HCT116 (cell line): ENCODE results near the gene TBC1D8. TPM values are rescaled to one million over a fixed set of nuclear protein-coding genes. Genes with fewer than 3 reads are reported as not detected.

Experiments
- ATAC-seq: fragments of 200-7000 bp; cut with Tn5 transposase; 2 replicates; pipeline ENCODE4 v1.9.1; 2020; ENCODE audit warnings: mild to moderate bottlenecking, moderate library complexity
- BruUV-seq: library from RNA; stranded (reverse); fragments of 400-500 nt; replicated peaks from 2 replicates; lab custom pipeline; 2021; lab: Mats Ljungman, UMichigan
- CTCF ChIA-PET: fragments of 300-600 bp; sonication (Branson Sonifier 250); formaldehyde crosslinking; loops from one replicate; lab custom pipeline; 2021; ENCODE audit warnings: antibody characterized with exemption; lab: Charles Lee
- POLR2A ChIA-PET: fragments of 300-600, 350-600 bp; sonication (Branson Sonifier 250); formaldehyde crosslinking; loops from one replicate; lab custom pipeline; 2021; ENCODE audit warnings: antibody characterized with exemption; lab: Charles Lee
- RAD21 ChIA-PET, 2 experiments: fragments of 300-600 bp; sonication (Branson Sonifier 250); formaldehyde crosslinking; loops; one replicate each; lab custom pipeline; 2023; ENCODE audit warnings: low total read pairs in 2 of 2; ENCODE audit not compliant: uncharacterized antibody in 2 of 2, unreplicated experiment in 2 of 2, low non-redundant PET in 1 of 2; lab: Charles Lee
- DNase-seq: peaks from one replicate; pipeline ENCODE4 v3.0.0-alpha.2; 2010; ENCODE audit warnings: low read depth, low spot score
- H2AFZ ChIP-seq: fragments of 200-600 bp; shearing (Covaris generic), sonication (generic); 2 replicates; pipeline ENCODE4 v1.6.1; 2017; ENCODE audit warnings: low read depth, mixed run types, mixed read lengths, antibody characterized with exemption, low read length; ENCODE audit not compliant: poor library complexity, severe bottlenecking
- H3K27ac ChIP-seq: 2 replicates; pipeline ENCODE4 v1.5.1; 2012; ENCODE audit warnings: low read depth, low read length
- H3K27me3 ChIP-seq: fragments of 200-600 bp; sonication (generic); 2 replicates; pipeline ENCODE4 v1.6.1; 2016; ENCODE audit warnings: mixed run types, low read length, mixed read lengths; ENCODE audit not compliant: insufficient read depth
- H3K36me3 ChIP-seq, 2 experiments: fragments of 200-500 bp in 1 of 2; fragments of 200-600 bp in 1 of 2; sonication (Bioruptor generic) in 1 of 2; sonication (generic) in 1 of 2; 2 replicates each; pipeline versions ENCODE4 v1.5.1 to v1.6.1; 2014 to 2016; ENCODE audit warnings: low read length in 2 of 2, inconsistent platforms in 1 of 2, mixed read lengths in 1 of 2, mixed run types in 1 of 2; ENCODE audit not compliant: insufficient read depth in 2 of 2, control insufficient read depth in 1 of 2
- H3K4me1 ChIP-seq, 2 experiments: fragments of 200-600 bp in 1 of 2; sonication (generic) in 1 of 2; 2 replicates each; pipeline versions ENCODE4 v1.5.1 to v1.6.1; 2012 to 2017; ENCODE audit warnings: low read length in 2 of 2, inconsistent platforms in 1 of 2, mild to moderate bottlenecking in 1 of 2, mixed read lengths in 1 of 2, mixed run types in 1 of 2, moderate library complexity in 1 of 2; ENCODE audit not compliant: insufficient read depth in 2 of 2, control insufficient read depth in 1 of 2
- H3K4me2 ChIP-seq: fragments of 200-600 bp; sonication (generic); 2 replicates; pipeline ENCODE4 v1.6.1; 2017; ENCODE audit warnings: mixed run types, low read length, mixed read lengths
- H3K4me3 ChIP-seq, 2 experiments: fragments of 200-600 bp in 1 of 2; sonication (generic) in 1 of 2; replicated peaks in 1 of 2; 2 replicates each; pipeline ENCODE4 v1.5.1; 2011 to 2016; ENCODE audit warnings: low read length in 2 of 2, control low read depth in 1 of 2, low read depth in 1 of 2, mild to moderate bottlenecking in 1 of 2, mixed read lengths in 1 of 2, mixed run types in 1 of 2
- H3K79me2 ChIP-seq: fragments of 200-600 bp; sonication (generic); 2 replicates; pipeline ENCODE4 v1.6.1; 2017; ENCODE audit warnings: mild to moderate bottlenecking, mixed run types, low read length, moderate library complexity, mixed read lengths; ENCODE audit not compliant: insufficient read depth
- H3K9ac ChIP-seq: fragments of 200-600 bp; sonication (generic); 2 replicates; pipeline ENCODE4 v1.6.1; 2016; ENCODE audit warnings: low read length, mixed read lengths
- H3K9me2 ChIP-seq: fragments of 200-600 bp; sonication (generic), shearing (Covaris generic); 2 replicates; pipeline ENCODE4 v1.6.1; 2017; ENCODE audit warnings: mixed run types, mild to moderate bottlenecking, moderate library complexity; ENCODE audit not compliant: insufficient read depth
- H3K9me3 ChIP-seq, 2 experiments: fragments of 200-500 bp in 1 of 2; fragments of 200-600 bp in 1 of 2; sonication (Bioruptor generic) in 1 of 2; sonication (generic) in 1 of 2; 2 replicates each; pipeline ENCODE4 v1.6.1; 2014 to 2017; ENCODE audit warnings: low read length in 2 of 2, mixed read lengths in 2 of 2, inconsistent platforms in 1 of 2, low read depth in 1 of 2, mild to moderate bottlenecking in 1 of 2, mixed run types in 1 of 2, moderate library complexity in 1 of 2; ENCODE audit not compliant: control insufficient read depth in 1 of 2, insufficient read depth in 1 of 2
- H4K20me1 ChIP-seq: fragments of 200-600 bp; sonication (generic), shearing (Covaris generic); 2 replicates; pipeline ENCODE4 v1.6.1; 2017; ENCODE audit warnings: mixed run types, mild to moderate bottlenecking, moderate library complexity; ENCODE audit not compliant: insufficient read depth
- CBX3 ChIP-seq: IDR thresholded peaks from 2 replicates; pipeline ENCODE4 v1.6.1; 2012; ENCODE audit warnings: low read depth
- CTCF ChIP-seq, 3 experiments: fragments of 200-600 bp in 1 of 3; sonication (generic) in 1 of 3; IDR thresholded peaks in 2 of 3; conservative IDR thresholded peaks in 1 of 3; 2 replicates each; pipeline ENCODE4 v1.5.1; 2012 to 2017; ENCODE audit warnings: low read depth in 2 of 3, low read length in 2 of 3, antibody characterized with exemption in 1 of 3, borderline replicate concordance in 1 of 3, control low read depth in 1 of 3, mild to moderate bottlenecking in 1 of 3, mixed read lengths in 1 of 3, mixed run types in 1 of 3, moderate library complexity in 1 of 3; ENCODE audit not compliant: insufficient read depth in 1 of 3
- EZH2phosphoT487 ChIP-seq: fragments of 200-600 bp; IDR thresholded peaks from 2 replicates; pipeline ENCODE4 v1.6.1; 2018; ENCODE audit warnings: antibody characterized with exemption, borderline replicate concordance
- JUND ChIP-seq: IDR thresholded peaks from 2 replicates; pipeline ENCODE4 v1.6.1; 2012
- SIN3A ChIP-seq: IDR thresholded peaks from 2 replicates; pipeline ENCODE4 v1.6.1; 2012; ENCODE audit warnings: low read depth
- SP1 ChIP-seq: IDR thresholded peaks from 2 replicates; pipeline ENCODE4 v1.6.1; 2012; ENCODE audit warnings: low read depth
- TCF7L2 ChIP-seq: IDR thresholded peaks from 2 replicates; pipeline ENCODE4 v1.7.0; 2011; ENCODE audit warnings: borderline replicate concordance, inconsistent platforms; ENCODE audit not compliant: insufficient read depth, insufficient read length; ENCODE audit errors: extremely low read depth
- YY1 ChIP-seq: IDR thresholded peaks from 2 replicates; pipeline ENCODE4 v1.6.1; 2011; ENCODE audit warnings: low read length, low read depth, moderate library complexity, mild to moderate bottlenecking; ENCODE audit not compliant: insufficient replicate concordance; ENCODE audit errors: extremely low read depth
- intact Hi-C: fragments of 100-400 bp; cut with micrococcal nuclease; formaldehyde crosslinking; loops from 2 replicates; pipeline ENCODE4 v1.10.0; 2022
- total RNA-seq: library from RNA; stranded (reverse); gene quantifications from one replicate; pipeline ENCODE4 v1.2.1, GENCODE V29; 2021; ENCODE audit not compliant: unreplicated experiment

Gene TBC1D8
- total RNA-seq, 1 experiment from 2014 or later, result 44.0 TPM

GRCh38 chr2:100975521-100975785 lies 175.7 kb downstream of the TBC1D8 start:
- BruUV-seq, result no TSS peak
- no peak for ATAC-seq
- CTCF ChIA-PET, result no interaction called here

GRCh38 chr2:100974712-100975520 lies 176.3 kb downstream of the TBC1D8 start:
- no peak for TF ChIP-seq EZH2phosphoT487
- TF ChIP-seq CTCF (IDR thresholded peaks at IDR 0.05 in 2 of 3, conservative IDR thresholded peaks at IDR 0.05 in 1 of 3; ENCODE audit: borderline replicate concordance in 1 of 3, insufficient read depth in 1 of 3, low read depth in 2 of 3, low read length in 2 of 3), result no peak
- RAD21 ChIA-PET, result no interaction called here
- no peaks in the 10 kb centered on the region; a peak in 1 of 4 replicates for H3K36me3 ChIP-seq
- CTCF ChIA-PET, result no interaction called here
- no peak overlapping the region for H3K4me3 ChIP-seq
- no peaks in the 10 kb centered on the region for H3K9me2 ChIP-seq
- H2AFZ ChIP-seq, result no peak overlapping the region
- DNase-seq, result no peak
- H3K27me3 ChIP-seq, result no peaks in the 10 kb centered on the region
- no peak for ATAC-seq
- H3K79me2 ChIP-seq, result no peaks in the 10 kb centered on the region
- no peaks in the 10 kb centered on the region for H4K20me1 ChIP-seq
- no TSS peak for BruUV-seq
- H3K9me3 ChIP-seq, result no peaks in the 10 kb centered on the region
- no peak overlapping the region for H3K27ac ChIP-seq
- H3K9ac ChIP-seq, result no peak overlapping the region
- H3K4me1 ChIP-seq, result no peaks in the 10 kb centered on the region; a peak in 1 of 4 replicates
- POLR2A ChIA-PET, result no interaction called here
- intact Hi-C loops, result no loop called here
- no peak overlapping the region for H3K4me2 ChIP-seq

More at GRCh38 chr2:100975521-100975785, 175.7 kb downstream of the TBC1D8 start:
- no peaks in the 10 kb centered on the region for H3K79me2 ChIP-seq
- no peak overlapping the region for H3K4me2 ChIP-seq
- ChIA-PET POLR2A (no interaction called here), RAD21 (no interaction called here)
- DNase-seq, result no peak
- no peak overlapping the region for H3K4me3 ChIP-seq
- no peak for TF ChIP-seq YY1
- no peak for TF ChIP-seq SIN3A
- no peak for TF ChIP-seq SP1
- TF ChIP-seq JUND, result no peak
- no peak for TF ChIP-seq TCF7L2
- no peak for TF ChIP-seq CBX3
- no peak overlapping the region for H3K9ac ChIP-seq
- H3K9me2 ChIP-seq, result no peaks in the 10 kb centered on the region
- intact Hi-C loops, result no loop called here
- no peaks in the 10 kb centered on the region for H3K9me3 ChIP-seq
- H4K20me1 ChIP-seq, result no peaks in the 10 kb centered on the region
- H3K36me3 ChIP-seq, result no peaks in the 10 kb centered on the region; a peak in 1 of 4 replicates
- no peak overlapping the region for H2AFZ ChIP-seq
- H3K4me1 ChIP-seq, result peaks cover 0 to under 1% of the 10 kb centered on the region in 2 experiments; a peak in 3 of 4 replicates
- H3K27me3 ChIP-seq, result no peaks in the 10 kb centered on the region
- no peak overlapping the region for H3K27ac ChIP-seq
